Measurements from ENCODE around the gene VTN.

Gene VTN

DNA sequence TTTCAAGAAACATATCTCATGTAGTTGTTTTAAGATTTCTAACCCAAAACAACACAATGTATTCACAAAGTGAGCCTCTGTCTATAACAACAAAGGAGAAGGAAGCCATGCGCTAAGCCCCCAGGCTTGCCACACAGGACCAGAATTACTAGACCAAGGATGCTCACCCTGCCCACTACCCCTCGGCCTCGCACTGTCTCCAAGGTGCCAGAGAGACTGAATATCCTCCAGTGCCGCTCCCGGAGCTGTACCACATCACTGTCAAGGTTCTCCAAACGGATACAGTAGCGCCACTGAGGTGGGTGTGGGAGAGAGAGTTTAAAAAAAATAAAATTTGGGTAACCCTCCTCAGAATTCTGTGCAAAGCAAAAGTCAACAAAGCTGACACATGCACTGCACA is 19.8 kb downstream of the VTN start:
- DNase-seq (ENCODE audit: extremely low spot score) = no peak
- CTCF ChIA-PET = interaction anchor here (0.9 to 1.7 kb wide), 2 partner anchors 11 to 13 kb away, joined by 3 to 5 read pairs; no protein-coding TSS in a partner anchor
- POLR2A ChIA-PET = interaction anchor here (1.0 kb wide), 1 partner anchor 15 kb away, joined by 3 read pairs; the partner anchor contains the start of genes IFT20 and TNFAIP1
- TF ChIP-seq, protein P1, sequence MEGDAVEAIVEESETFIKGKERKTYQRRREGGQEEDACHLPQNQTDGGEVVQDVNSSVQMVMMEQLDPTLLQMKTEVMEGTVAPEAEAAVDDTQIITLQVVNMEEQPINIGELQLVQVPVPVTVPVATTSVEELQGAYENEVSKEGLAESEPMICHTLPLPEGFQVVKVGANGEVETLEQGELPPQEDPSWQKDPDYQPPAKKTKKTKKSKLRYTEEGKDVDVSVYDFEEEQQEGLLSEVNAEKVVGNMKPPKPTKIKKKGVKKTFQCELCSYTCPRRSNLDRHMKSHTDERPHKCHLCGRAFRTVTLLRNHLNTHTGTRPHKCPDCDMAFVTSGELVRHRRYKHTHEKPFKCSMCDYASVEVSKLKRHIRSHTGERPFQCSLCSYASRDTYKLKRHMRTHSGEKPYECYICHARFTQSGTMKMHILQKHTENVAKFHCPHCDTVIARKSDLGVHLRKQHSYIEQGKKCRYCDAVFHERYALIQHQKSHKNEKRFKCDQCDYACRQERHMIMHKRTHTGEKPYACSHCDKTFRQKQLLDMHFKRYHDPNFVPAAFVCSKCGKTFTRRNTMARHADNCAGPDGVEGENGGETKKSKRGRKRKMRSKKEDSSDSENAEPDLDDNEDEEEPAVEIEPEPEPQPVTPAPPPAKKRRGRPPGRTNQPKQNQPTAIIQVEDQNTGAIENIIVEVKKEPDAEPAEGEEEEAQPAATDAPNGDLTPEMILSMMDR (IDR thresholded peaks at IDR 0.05; ENCODE audit: control extremely low read depth, extremely low read depth, low read depth, missing control alignments) = no peak

DNA sequence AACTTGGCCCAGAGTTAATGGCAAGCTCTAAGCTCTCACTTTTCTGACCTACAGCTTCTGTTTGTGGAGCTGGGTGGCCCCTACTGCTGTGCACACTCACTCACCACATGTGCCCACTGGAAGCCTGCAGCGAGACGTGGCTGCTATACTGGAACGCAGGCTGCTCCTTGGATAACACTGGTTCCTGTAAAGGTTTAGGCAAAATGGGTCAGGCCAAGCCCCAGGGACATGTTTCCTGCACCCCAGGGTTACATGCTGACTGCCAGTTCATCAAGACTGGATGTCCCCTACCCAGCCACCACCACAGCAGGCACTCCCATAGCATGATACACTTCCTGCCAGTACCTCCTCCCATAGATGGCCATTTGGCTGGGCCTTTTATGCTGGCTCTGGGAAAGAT is 21.1 kb downstream of the VTN start:
- TF ChIP-seq, protein P1 (IDR thresholded peaks at IDR 0.05; ENCODE audit: control extremely low read depth, extremely low read depth, low read depth, missing control alignments) = no peak
- ChIA-PET POLR2A (interaction anchor here (1.1 kb wide), 1 partner anchor 8 kb away, joined by 4 read pairs; the partner anchor contains the start of gene POLDIP2), CTCF (interaction anchor here (1.5 to 3.8 kb wide), 2 partner anchors 8 to 14 kb away, joined by 7 to 18 read pairs; partner anchors contain the start of genes IFT20 and TNFAIP1)
- DNase-seq (ENCODE audit: extremely low spot score) = no peak

DNA sequence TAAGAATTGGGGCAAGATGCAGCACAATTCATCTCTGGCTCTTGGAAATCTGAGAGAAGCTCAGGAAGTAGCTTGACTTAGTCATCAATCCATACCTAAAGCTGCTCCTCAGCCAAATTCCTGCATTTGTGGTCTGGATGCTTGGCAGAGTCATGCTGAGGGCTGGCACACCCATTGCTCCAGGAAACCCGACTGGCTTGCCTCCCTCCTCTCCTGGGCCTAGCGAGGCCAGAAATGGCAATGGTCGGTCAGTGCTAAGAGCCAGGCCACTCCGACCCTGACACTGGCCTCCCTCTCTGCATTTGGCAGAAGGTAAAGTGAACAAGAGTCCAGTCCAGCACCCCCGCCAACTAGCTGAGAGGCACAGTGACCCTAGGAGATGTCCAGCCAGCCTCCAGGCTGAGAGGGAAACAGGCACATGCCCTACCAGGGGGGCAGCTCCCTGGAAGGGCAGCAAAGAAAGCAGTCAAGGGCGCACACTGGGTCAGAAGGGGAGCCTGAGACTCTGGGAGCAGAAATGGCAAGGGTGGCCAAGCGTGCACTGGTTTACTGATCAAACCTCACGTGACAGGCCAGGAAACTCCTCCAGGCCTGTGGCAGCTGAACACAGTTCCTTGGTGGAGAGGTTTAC is 22.7 kb downstream of the VTN start:
- CTCF ChIA-PET = interaction anchor here (1.3 to 3.8 kb wide), 4 partner anchors 9 to 114 kb away, joined by 3 to 18 read pairs (median 6); partner anchors contain the start of genes IFT20 and TNFAIP1
- TF ChIP-seq, protein P1 (IDR thresholded peaks at IDR 0.05; ENCODE audit: control extremely low read depth, extremely low read depth, low read depth, missing control alignments) = no peak
- POLR2A ChIA-PET = interaction anchor here (2.4 kb wide), 1 partner anchor 12 kb away, joined by 13 read pairs; the partner anchor contains the start of genes IFT20 and TNFAIP1
- no peak for DNase-seq (ENCODE audit: extremely low spot score)

DNA sequence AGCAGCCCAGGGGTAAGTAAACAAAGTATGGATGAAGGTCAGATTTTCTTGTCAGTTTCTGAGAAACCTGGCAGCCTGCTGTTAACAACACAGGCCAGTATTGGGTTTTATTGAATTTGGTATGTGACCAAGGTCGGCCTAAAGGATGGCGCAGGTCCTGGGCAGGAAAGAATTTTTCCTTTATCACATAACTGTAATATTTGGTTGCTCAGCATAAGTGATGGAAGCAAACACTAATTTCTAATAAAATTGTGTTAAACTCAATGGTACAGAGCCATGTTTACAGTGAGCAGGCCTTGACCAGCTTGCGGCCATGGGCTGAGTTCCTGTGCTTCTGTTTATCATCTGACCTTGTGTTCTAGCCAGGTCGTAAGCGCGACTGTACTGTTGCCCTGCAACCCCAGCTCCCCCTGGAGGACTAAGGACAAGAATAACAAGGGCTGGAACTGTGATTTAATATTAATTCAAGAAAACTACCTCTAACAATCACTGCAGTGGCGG is 23.3 kb downstream of the VTN start:
- ChIA-PET CTCF (interaction anchor here (0.7 to 3.8 kb wide), 5 partner anchors 8 to 113 kb away, joined by 3 to 18 read pairs (median 5); partner anchors contain the start of genes IFT20 and TNFAIP1), POLR2A (interaction anchor here (0.8 to 2.4 kb wide), 2 partner anchors 12 to 16 kb away, joined by 3 to 13 read pairs; partner anchors contain the start of genes IFT20 and TNFAIP1)
- TF ChIP-seq, protein P1 (IDR thresholded peaks at IDR 0.05; ENCODE audit: control extremely low read depth, extremely low read depth, low read depth, missing control alignments) = peak; percentile 21
- DNase-seq (ENCODE audit: extremely low spot score) = no peak

DNA sequence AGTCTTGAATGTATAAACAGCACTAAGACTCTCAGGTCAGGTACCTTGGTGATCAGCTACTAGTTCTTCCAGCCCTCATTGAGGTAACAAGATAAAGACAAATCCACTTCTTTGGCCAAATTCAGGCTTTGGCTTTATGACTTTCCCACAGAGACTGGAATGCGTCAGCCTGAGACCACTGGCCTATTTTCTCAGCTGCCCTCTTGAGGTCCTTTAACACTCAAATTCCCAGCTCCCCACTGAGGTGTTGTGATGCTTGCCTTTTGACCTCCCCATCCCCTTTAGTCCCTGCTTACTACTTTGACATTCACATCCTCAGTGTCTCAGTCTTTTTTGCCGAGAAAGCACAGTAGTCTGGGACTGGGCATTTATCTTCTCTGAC is 23.9 kb downstream of the VTN start:
- ChIA-PET POLR2A (interaction anchor here (0.8 to 2.4 kb wide), 2 partner anchors 11 to 16 kb away, joined by 3 to 13 read pairs; partner anchors contain the start of genes IFT20 and TNFAIP1), CTCF (interaction anchor here (0.7 to 3.8 kb wide), 4 partner anchors 8 to 107 kb away, joined by 3 to 18 read pairs (median 6); partner anchors contain the start of genes IFT20 and TNFAIP1)
- TF ChIP-seq, protein P1 (IDR thresholded peaks at IDR 0.05; ENCODE audit: control extremely low read depth, extremely low read depth, low read depth, missing control alignments) = no peak
- DNase-seq (ENCODE audit: extremely low spot score) = no peak

DNA sequence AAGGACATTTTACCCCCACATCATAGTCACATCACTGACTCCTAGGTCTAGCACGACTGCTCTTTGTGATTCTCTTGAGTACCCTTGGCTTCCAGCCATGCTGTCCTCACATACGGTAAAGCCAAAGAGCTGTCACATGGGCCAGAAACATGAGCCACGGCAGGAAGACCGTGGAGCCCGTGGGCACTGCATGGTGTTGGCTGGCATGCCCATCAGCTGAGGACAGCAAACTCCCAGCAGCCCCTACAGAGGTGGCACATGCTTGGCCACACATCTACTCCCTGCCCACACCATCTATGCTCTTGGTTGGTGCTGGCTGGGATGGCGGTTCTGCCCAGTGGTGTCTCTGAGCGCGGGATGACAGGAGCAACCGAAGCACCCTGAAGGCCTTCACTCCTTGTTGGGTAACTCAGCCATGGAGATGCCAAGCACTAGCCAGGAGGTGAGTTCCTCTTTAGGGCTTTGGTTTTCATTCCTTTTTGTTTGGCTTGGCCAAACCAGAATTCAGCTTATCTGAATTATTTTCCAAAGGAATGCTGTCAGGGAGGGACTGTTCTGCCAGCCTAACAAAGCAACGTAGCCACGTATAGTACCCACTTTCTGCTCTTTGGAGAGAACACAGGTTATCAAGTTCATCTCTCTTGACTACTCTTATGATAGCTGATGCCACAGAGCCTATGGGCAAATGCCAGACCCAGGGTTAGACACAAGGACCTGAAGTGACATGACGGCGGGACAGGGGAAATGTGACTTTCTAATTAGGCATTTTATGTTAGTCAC is 24.5 kb downstream of the VTN start:
- CTCF ChIA-PET = interaction anchor here (0.9 to 3.8 kb wide), 5 partner anchors 9 to 106 kb away, joined by 3 to 18 read pairs (median 7); partner anchors contain the start of genes IFT20, POLDIP2 and TNFAIP1
- POLR2A ChIA-PET = interaction anchor here (0.8 kb wide), 1 partner anchor 15 kb away, joined by 3 read pairs; no protein-coding TSS in a partner anchor
- DNase-seq (ENCODE audit: extremely low spot score) = no peak

More for the DNA sequence above, 24.5 kb downstream of the VTN start:
- TF ChIP-seq, protein P1 (IDR thresholded peaks at IDR 0.05; ENCODE audit: control extremely low read depth, extremely low read depth, low read depth, missing control alignments) = no peak

All from GM10248 (cell line).